ENCODE measurements around the gene RAB3IL1.
A peak's percentile ranks its signal among the peaks of the same experiment; 100 is the strongest.

Gene RAB3IL1

DNA sequence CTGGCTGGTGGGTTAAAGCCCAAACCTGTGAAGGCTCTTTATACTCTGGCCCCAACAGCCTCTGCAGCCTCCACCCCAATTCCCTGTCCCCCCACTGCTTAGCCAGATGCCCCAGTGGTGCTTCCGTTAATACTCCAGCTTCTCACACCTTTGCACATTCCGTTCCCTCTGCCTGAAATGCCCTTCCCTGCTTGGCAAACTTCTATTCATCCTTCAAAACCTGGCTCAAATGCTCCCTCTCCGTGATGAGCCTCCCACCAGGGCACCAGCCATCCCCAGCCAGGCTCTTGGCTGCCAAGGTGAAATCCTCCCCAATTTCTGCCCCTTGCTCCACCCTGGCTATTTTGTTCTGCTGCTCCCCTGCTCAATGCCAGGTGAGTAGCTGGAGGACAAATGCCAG, 13.5 kb downstream of the RAB3IL1 start:
- no peak for DNase-seq

DNA sequence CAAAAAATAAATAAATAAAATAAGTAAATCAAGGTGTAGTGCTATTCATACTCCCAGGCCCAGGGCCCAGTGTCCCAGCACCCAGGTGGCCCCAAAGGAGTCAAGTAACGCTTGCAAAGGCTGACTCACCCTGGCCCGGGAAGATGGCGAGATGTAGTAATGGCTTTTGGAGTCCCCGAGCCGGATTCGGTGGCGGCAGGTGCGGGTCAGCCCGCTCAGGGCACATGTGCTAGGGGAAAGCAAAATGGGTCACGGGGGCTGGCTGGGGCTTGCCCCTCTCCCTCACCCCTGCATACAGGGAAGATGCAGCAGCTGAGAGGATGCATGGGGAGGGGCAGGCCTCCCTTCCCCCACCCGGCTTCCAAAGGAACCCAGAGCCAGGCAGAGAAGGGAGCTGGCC, 15.1 kb downstream of the RAB3IL1 start:
- DNase-seq = no peak

DNA sequence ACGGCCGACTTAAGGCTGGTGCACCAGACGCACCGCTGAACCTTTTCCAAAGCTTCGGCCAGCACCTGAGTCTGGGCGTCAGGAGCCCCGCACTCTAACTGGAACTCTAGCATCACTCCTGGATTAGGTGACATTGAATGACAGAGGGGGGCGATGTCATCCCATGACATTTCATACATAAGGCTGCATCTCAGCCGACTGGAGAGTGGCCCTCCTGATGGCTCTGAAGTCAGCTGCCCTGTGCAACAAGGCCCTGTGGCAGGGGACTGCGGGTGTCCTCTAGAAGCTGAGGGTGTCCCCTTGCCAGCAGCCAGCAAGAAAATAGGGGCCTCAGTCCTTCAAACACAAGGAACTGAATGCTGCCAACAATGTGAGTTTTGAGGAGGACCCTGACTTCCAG, 16.0 kb downstream of the RAB3IL1 start:
- no peak for DNase-seq

DNA sequence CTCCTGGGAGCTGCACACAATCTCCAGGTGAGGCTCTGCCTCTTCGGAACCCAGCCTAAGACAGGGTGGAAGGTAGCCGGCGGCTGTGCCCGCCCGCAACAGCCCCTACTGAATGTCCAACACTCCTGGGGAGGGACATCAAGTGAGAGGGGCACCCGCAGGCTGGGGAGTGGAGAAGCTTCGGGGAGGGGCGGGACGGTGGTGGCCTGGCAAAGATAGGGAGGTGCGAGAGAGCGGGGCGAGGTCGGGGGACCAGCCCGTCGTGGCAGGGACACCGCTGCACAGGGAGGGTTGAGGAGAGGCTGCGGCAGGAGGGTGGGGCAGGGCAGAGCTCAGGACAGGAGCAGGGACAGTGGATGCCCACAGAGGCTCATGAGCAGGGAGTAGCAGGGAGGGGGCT, 17.1 kb downstream of the RAB3IL1 start:
- no peak for DNase-seq

DNA sequence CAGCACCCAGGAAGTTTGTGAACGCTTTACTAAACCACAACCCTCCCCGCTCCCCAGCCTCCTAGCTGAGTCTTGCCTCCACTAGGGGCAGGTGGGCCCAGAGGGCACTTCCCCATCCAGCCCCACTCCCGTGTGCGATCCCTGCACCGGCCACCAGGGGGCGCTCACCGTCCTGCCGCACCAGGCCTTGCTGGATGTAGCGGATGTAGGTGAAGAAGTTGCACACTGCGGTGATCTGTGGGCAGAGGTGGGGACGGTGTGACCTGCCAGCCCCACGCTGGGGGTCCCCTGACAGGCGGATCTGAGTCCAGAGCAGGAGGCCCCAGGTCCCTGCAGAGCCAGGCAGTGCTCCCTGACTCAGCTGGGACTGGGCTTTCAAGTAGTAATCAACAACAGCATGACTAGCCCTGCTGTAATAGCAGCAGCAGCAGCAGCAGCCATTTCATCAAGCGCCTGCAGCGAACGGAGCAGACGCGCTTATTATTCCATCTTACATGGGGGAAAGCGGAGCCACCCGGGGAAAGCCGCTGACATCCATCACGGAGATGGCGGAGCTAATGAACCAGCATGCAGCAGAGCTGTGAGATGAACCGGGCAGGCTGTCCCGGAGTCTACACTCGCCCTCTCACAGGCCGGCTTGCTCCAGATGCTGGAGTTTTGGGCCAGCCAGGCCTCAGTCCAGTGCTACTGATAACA, 18.1 kb downstream of the RAB3IL1 start:
- DNase-seq = peak; percentile 67

DNA sequence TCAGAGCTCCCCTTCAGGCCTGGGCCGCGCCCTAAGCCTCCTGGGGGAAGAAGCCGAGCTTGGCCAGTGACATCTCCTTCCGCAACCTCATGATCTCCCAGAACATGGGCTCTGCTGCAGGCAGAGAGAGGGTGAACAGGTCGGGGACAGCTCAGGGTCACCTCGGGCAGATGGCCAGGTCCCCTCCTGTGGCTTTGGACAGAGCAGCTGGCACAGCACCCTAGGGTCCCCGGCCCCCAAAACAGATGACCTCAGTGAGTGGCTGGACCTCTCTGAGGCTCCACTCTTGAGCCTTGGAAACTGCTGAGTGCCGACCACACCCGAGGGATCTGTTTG, 19.2 kb downstream of the RAB3IL1 start:
- no peak for DNase-seq

DNA sequence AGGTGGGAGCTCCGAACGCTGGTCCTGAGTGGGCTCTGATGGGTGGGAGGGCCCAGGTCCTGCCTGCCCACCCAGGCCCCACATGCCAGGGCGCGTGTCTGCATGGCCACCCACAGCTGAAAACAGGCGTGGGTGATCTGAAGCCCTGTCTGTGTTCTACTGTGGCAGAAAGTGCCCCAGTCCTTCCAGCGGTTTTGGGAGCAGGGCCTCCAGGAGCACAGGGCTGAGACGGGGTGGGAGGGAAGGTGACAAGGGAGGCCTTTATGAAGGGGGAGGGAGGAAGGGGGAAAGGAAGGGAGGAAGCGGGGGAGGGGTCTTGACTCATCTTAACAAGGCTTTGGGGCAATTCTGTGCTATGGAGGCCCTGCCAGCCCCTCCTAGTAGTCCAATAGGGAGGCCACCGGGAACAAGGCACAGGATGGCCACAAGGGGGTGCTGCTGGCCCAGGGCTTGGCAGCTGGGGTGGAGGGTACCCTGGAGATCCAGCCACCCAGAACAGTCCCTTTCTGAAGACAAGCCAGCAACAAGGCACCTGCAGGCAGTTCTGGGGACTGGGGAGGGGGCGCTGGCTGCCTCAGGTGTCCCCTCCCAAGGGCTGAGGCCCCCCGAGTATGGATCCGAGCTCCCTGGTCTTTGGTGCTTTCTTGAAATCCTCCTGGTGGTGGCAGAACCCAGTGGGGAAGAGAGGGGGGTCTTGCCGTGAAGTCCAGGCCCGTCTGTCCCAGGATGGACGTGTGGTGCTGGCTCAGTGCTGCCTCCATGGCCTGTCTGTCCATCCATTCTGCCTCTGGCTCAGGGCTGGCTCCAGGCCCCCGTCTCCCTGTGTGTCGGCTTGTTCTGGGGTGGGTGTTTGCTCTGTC, 19.7 kb downstream of the RAB3IL1 start:
- peak; percentile 69 for DNase-seq

DNA sequence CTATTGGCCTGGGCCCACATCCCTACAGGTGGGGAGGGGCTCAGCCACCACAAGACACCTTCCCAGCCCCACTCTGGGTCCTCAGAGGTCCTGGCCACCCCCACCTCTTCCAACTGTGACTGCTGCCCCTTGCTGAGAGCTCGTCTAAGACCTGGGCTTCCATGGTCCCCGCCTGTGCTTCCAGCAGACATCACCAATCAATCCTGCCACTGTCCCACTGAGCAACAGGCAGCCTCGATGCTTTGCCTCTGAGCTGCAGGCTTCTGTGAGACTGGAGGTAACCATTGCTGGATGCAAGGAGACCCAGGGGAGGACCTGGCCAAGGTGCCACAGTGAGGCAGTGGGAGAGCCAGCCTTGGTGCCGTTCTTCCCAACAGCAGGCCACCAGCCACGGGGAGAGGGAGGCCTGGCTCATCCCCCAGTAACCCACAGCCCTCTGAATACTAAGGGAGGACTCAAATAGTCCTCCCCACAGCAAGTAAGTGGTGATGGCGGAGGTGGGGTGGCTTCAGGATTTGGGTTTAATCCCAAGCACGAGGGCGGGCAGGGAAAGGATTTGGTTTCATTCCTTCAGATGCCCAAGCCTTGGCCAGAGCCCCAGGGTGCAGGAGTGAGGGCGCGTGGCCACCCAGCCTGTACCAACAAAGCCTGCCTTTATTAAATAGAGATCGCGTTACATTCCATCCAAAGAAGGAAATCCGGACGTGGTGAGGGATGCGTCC, 20.5 kb downstream of the RAB3IL1 start:
- no peak for DNase-seq

DNA sequence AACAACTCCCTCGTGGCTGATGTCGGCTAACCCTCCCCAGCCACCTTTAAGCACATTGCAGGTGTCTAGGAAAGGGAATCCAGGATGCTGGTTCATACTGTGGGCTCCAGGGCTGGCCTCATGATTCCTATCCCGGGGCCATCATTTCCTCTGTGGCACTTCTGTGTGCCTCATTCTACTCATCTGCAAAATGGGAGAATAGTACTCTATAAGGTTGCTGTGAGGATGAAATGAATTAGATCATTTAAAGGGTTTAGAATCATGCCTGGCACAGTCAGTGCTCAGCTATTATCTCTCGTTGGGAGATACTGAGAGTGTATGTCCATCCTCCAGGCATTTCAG, 21.7 kb downstream of the RAB3IL1 start:
- DNase-seq = no peak

DNA sequence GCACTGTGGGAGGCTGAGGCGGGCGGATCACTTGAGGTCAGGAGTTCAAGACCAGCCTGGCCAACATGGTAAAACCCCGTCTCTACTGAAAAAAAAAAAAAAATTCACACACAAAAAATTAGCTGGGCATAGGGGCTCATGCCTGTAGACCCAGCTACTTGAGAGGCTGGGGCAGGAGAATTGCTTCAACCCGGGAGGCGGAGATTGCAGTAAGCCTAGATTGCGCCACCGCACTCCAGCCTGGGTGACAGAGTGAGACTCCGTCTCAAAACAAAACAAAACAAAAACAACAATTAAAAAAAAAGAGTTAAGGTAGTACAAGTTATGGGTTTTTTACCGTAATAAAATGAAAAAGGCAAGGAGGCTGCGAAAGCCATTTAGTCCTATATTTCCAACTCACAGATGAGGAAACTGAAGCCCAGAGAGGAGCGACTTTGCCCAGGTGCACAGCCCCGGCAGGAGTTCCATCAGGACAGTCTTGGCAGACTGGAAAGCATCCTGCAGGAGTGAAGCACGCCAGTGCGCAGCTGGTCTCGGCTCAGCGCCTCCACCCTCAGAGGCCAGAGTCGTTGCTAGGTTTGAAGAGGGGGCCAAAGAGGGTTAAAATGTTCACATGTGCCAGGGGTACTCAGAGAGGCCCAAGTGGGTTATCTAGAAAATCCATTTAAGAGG, 22.2 kb downstream of the RAB3IL1 start:
- DNase-seq = no peak

DNA sequence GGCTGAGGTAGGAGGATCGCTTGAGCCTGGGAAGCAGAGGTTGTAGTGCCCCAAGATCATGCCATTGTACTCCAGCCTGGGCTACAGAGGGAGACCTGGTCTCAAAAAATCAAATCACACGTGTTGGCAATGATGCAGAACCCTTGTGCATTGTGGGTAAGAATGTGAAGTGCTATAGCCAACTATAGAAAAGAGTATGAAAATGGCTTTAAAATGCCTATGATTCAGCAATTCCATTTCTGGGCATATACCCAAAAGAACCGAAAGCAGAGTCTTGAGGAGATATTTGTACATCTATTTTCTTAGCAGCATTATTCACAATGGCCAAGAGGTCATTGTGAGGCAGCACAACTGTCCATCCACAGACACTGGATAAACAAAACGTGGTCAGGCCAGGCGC, 23.4 kb downstream of the RAB3IL1 start:
- peak; percentile 92 for DNase-seq

DNA sequence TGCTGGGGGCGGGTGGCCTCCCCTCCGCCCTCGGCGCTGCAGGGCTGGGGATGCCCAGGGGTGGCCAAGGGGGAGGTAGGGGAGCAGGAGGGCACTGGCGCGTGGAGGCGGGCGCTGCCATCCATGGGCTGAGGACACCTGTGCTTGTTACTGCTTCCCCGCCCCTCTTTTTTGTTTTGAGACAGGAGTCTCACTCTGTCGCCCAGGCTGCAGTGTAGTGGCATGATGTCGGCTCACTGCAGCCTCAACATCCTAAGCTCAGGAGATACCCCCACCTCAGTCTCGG, 25.3 kb downstream of the RAB3IL1 start:
- no peak for DNase-seq

DNA sequence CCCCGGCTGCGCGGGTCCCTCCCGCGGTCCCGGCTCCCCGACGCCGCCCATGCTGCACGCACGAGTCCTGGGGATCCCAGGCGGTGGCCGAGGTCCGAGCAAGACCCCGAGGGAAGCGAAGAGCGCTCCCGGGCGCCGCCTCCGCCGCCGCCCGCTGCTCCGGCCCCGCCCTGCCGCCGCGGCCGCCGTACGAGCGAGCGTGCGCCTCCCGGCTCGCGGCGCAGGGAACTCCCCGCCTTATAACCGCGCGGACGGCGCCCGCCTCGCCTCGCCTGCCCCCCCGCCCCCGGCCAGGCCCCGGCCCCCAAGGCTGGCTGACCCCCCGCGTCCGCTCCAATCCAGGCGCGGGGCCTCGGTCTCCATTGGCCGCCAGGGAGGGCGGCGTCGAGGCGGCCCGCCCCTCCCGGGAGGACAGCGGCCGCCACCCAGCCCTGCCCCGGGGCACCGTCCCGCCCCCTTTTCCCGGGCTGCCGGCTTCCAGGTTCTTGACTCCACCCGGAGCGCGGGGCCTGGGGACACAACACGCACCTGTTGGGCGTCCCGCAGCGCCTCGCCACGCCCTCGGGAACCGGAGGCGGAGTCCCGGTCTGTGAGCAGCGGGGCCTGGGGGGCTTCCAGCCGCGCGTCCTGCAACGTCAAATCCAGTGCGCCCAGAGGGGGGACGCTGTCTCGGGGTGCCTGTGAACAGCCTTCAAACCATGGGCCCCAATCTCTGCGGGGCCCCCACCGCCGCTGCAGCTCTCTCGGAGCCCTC, 25.9 kb downstream of the RAB3IL1 start, which contains the start of gene FADS3:
FADS3 (minus strand) TSS at position 215 of the 754 bp plus-strand sequence; CDS start at position 51, 164 bp downstream.
- peak; percentile 86 for DNase-seq

DNA sequence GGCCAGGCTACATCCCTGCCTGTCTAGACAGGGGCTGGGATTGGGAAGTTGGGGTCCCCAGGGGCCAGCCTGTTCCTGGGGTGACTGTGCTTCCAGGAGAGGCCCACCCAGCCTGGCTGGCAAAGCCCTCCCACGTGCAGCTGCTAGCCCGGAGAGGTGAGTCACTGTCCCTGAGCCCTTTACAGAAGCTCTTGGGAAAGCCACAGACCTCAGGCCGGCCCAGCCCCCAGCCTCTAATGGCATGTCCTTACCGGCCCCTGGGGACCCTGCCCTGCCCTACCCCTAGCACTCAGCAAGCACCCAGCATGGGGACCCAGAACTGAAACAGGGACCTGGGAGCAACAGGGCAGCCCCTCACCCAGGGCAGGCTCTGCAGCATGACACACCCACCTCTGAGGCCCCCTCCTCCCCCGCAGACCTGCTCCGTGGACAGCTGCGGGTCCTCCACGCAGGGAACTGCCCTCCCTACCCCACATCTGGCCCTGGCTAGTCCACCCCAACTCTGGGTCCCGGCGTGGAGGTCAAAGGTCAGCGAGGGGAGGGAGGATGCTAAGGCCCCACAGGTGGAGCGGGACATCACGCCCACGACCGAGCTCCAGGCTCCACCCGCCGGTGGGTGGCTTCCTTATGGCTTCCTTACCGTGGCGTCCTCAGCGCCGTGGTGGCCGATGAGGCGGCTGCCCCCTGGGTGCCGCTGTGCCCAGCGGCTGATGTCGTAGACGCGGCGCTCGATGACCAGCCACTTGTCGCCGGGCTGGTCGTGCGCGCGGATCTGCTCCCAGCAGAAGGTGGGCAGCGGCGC, 26.6 kb downstream of the RAB3IL1 start:
- peak; percentile 88 for DNase-seq

DNA sequence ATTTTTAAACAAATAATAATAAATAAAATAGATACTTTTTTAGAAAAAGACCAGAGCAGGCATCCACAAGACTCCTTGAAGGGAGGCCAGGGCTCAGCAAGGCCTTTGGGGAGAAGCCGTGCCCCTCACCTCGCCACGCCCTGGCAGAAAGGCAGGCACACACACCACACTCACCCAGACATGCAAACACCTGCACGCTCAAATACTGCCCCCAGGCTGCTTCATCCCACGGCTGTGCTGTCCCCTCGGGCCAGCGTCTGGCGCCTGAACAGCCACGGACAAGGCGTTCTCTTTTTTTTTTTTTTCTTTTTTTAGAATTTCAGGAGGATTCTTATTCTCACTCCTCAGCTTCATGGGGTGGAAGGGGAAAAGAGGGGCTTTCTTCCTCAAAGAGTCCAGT, 27.5 kb downstream of the RAB3IL1 start:
- no peak for DNase-seq

DNA sequence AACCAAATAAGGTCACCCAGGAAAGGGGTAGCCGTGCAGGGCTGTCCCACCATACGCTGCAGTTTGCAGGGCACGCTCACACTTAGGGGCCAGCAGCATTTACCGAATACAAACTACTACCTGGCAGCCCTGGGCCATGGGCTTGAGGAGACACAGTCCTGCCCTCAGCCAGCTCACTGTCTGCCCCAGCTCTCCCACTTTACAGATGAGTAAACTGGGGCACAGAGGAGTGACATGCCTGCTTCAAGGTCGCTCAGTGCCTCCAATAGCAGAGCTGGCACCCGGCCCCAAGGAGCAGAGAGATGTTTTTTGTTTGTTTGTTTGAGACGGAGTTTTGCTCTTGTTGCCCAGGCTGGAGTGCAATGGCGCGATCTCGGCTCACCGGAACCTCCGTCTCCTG, 28.8 kb downstream of the RAB3IL1 start:
- no peak for DNase-seq

DNA sequence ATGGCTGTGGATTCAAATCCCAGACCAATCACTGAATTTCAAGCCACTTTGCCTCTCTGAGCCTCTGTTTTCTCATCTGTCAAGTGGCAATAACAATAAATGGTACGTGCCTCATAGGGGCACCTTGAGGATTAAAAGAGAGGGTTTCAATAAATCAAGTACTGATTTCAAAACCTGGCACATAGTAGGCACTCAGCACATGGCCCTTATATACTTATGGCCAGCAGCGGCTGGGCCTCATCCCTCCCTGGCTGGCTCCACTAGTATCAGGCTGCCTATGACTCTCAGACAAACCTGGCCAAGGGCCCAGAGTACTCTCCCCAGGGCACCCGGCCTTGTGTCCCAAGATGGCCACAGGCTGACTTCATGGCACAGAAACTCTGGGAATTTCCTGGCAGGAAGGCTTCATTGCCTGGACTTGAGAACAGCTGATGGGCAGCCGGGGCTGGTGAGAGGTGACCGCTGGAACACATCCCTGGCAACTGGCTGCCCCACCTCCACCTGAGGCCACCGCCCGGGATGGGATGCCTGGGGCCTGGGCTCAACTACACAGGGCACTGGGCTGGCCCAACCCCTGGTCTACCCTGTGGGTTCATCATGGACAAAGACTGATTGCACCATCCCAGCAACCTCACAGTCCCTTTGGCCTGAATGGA, 29.4 kb downstream of the RAB3IL1 start:
- DNase-seq = peak; percentile 92

DNA sequence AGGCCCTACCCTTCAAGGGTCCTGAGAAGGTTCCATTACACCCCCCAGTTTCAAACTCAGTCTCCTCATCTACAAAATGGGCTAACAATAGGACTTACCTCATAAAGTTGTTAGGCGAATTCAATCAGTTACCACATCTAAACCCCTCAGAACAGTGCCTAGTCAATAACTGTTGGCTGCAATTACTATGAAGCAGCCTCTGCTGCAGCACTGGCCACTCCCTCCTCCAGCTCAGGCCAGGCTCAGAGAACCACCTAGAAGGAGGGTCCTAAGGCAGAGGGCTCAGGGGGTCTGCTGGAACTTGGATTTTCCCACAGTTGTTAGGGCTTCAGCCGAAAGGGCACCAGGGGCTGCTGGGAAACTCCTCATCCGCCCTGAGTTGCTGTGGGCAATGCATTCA, 30.7 kb downstream of the RAB3IL1 start:
- DNase-seq = no peak

DNA sequence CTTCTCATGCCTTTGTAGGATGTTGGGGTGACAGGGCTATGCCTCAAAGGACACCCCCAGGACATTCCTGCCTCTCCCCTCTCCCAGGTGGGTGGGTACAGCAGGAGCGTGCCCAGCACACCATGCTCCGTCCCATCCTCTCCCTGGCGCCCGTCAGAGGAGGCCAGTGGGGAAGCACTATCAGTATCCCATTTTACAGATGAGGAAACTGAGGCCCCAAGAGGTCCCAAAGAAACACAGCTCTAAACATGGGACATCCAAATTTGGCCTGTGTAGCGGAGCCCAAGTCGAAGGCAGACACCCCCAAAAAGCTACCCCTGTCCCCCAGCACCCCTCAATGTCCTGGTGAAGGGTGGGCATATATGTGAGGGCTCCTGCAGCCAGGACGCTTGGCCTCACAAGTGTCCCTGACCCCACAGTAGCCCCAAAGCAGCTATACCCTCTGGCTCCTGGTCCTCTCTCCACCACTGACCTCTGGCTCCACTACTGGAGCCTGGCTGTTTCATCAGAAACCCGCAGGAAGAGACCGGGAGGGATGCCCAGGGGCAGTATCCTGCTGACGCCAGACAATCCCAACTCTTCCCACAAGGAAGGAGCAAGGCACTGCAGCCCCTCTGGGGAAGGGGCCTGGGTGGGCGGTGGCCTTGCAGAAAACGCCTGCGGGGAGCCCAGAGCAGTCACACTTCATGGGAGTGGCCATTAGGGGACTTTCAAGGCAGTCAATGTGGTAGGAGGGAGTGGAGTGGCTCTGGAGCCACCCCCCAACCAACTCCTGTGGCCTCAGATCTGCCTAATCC, 31.4 kb downstream of the RAB3IL1 start:
- no peak for DNase-seq

DNA sequence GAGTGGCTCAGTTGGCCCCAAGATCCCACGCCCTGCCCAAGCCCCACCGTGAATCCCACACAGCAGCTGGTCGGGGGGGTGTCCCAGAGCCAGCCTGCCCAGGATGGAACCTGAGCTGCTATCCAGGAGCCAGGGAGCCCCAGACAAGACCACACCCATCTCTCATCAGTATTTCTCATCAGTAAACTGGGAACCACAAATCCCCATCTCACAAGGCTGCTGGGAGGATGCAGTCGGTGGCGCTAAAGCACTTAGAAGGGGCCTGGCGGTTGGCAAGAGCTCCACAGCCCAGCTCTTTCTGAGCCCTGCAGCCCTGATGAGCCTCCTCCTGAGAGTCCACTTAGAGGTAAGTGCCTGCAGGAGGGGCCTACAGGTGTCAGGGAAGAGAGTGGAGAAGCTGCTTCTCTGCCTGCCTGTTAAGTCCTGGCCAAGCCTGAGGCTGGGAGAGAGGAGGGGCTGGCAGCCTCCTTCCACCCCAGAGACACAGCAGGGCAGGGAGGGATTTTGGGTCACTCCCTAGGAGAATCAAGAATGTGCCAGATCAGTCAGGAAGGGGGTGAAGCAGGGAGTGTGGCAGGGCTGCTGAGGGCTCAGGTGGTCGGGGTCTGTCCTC, 32.1 kb downstream of the RAB3IL1 start:
- no peak for DNase-seq

All from fibroblast of skin of scalp (primary cell).